GM21390 (cell line): ENCODE data around the gene NAPSA.
"Not testable (repeated sequence)": the region's sequence is repeated elsewhere in the genome, so short reads cannot be mapped to it uniquely, and the experiment has no call there.

Experiments used
- ATAC-seq: cut with Tn5 transposase; IDR thresholded peaks from one replicate; pipeline ENCODE4 v1.9.1; 2021; ENCODE audit not compliant: unreplicated experiment

Gene NAPSA

GRCh38 chr19:50361290-50362029 lies 4.0 kb downstream of the NAPSA start:
- no peak for ATAC-seq

- no peak for ATAC-seq
These were observed 6.1 kb downstream of the NAPSA start for GRCh38 chr19:50359328-50359818.

DNA sequence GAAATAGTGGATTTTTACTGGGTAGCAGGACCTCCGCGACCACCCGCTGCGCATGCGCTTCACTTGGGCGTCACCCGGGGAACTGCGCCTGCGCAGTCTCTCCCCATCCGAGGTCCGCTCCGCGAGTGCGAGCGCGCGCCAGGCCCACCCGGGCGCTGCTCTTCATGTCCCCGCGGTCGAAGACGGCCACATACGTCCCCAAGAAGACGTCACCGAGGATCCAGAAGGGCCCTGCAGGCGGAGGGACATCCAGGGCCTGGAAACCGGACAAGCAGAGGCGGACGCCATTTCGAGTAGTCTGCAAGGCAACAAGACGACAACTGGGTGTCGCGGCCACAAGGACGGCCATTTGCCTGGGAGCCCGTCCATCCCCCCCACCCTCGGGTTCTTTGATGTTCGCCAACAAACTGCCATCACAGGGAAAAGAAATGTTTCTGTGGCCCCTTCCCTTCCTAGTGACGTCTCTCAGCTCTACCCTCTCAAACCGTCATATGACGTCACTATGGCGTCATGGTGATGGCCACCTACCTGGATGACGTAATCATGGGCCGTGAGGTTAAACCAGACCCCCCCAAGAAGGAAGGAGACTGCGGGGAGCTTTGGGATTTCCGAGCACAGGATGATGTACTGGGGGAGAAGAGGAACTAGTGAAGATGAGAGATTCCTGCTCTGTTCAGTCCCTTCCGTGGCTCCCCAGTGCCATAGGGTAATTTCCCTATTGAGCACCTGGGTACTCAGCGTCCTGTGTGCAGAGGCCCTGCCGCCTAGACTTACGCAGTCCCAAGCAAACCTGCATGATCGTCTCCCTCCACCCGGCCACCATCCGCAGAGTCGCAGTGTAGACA lies 6.7 kb downstream of the NAPSA start:
- ATAC-seq, result no peak

DNA sequence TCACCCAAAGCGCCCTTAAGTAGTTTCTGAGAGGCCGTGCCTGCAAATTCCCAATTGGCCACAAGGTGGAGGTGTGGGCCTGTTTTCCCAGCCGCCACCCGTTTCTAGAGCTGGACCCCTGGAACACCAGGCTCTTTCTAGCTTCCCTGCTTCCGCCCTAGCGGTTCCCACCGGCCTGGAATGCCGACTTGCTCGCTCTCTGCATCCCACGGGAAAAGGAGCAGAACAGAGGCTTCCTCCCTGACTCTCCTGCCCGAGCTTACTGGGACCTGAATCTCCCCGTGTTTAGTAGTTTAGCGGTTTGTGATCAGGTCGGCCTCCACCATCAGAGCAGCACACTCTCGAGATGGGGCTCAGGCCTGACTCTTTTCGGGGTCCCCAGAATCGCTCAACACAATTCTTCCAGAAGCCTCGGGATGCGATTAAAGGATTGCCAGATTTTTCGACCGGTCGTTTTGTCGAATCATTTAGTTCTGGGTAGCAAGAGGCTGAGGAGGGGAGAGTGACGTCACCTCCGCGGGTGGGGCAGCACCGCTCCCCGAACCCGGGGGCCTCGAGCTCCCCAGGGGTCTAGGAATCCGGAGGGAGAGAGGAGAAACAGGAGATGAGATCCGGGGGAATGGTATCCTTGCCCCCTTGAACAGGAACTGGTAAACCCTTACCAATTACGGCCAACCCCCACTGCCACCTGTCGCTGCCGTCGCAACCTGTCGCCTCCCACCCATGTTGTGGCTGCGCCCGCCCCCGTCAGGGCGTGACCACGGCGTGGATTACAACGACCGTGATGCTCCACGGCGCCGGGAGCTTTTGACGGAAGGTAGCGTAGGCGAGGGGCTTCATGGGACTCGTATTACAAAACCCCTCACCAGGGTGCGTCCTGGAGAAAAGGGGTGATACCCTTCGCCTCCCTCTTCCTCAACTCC lies 8.0 kb downstream of the NAPSA start:
- ATAC-seq, result no peak

DNA sequence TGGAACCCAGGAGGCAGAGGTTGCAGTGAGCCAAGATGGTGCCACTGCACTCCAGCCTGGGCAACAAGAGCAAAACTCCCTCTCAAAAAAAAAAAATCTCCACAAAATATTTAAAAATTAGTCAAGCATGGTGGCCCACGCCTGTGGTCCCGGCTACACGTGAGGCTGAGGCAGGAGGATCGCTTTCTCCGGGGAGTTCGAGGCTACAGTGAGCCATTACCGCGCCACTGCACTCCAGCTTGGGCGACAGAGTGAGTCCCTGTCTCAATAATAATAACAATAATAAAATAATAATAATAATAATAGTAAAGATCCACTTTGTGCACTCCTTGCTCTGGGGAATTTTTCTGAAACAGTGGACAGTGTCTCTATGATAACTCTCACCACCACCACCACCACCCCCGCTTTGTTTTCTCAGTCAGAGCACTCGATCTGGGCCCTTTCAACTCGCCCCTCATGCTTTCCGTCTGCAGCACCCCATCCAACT lies 8.7 kb downstream of the NAPSA start:
- ATAC-seq, result no peak

GRCh38 chr19:50353487-50353880 lies 12.0 kb downstream of the NAPSA start:
- ATAC-seq, result not testable (repeated sequence)

- ATAC-seq, result no peak
These were observed 13.2 kb downstream of the NAPSA start for GRCh38 chr19:50352242-50352641.

DNA sequence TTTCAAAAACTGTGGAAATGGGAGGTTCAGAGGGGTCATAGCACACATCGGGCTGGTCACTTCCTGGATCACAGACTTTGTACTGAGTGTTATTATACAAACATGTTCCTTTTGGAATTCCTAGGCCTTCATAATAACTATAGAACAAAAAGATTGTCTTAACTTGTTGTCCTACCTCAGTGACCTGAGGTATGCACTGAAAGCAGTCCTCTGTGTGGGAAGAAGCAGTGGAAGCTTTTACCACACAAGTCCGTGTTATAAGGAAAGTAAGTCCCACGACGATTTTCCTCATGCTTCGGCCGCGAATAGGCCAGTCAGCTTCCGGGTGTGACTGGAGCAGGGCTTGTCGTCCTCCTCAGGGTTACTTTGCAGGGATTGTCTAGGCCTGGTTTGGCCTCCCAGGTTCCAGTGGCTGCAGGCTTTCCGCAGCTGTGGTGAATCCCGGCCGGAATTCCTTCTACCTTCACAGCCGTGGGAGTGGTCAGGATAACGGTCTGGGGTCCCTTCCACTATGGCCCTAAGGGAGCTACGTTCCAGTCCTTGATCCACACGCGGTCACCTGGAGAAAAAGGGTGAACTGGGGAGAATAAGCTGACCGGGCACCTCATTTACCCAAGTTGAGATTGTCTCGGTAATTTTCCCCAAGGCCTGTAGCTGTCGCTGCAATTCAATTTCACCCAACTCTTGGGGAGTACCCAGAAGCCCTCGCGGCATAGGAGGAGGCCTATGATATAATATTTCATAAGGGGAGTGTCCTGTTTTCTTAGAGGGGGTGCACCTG lies 16.0 kb downstream of the NAPSA start:
- ATAC-seq, result no peak

- ATAC-seq, result not testable (repeated sequence)
These were observed 18.3 kb downstream of the NAPSA start for GRCh38 chr19:50347089-50347581.

- no peak for ATAC-seq
These were observed 20.6 kb downstream of the NAPSA start for GRCh38 chr19:50344661-50345318.

DNA sequence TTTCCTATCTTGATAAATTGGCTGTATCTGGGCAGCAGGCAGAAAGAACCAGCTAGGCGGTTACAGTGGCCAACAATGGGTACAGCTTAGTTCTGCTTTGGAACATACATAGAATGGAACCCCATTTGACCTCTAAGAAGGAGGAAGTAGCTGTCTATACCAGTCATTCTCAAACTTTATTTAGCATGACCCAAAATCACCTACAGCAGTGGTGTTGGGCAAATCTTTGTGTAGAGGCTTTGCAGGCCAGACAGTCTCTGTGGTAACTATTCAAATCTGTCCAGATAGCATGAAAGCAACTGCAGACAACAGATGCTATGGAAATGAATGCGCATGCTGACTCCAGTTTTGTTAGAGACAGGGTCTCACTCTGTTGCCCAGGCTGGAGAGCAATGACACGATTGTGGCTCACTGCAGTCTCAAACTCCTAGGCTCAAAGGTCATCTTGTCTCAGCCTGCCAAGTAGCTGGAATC lies 24.3 kb downstream of the NAPSA start:
- peak; percentile 43 for ATAC-seq

DNA sequence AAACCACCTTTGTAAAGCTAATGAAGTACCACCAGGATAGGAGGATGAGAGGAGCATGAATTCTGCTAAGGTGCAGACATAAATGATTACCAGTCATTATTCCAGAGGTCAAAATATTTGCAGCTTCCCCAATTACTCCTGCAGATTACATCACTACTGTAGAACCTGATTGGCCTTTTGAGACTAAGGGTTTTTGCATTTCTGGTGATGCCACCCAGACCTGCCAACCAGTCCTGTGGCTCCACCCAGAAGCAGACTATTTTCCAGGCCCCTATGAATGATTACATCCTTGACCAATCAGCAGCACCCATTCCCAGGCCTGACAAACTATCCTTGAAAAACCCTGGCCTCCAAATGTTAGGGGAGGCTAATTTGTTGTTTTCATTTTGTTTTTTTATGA lies 25.1 kb downstream of the NAPSA start:
- no peak for ATAC-seq

GRCh38 chr19:50337031-50337430 lies 28.4 kb downstream of the NAPSA start:
- not testable (repeated sequence) for ATAC-seq

- no peak for ATAC-seq
These were observed 30.6 kb downstream of the NAPSA start for GRCh38 chr19:50334741-50335421.

DNA sequence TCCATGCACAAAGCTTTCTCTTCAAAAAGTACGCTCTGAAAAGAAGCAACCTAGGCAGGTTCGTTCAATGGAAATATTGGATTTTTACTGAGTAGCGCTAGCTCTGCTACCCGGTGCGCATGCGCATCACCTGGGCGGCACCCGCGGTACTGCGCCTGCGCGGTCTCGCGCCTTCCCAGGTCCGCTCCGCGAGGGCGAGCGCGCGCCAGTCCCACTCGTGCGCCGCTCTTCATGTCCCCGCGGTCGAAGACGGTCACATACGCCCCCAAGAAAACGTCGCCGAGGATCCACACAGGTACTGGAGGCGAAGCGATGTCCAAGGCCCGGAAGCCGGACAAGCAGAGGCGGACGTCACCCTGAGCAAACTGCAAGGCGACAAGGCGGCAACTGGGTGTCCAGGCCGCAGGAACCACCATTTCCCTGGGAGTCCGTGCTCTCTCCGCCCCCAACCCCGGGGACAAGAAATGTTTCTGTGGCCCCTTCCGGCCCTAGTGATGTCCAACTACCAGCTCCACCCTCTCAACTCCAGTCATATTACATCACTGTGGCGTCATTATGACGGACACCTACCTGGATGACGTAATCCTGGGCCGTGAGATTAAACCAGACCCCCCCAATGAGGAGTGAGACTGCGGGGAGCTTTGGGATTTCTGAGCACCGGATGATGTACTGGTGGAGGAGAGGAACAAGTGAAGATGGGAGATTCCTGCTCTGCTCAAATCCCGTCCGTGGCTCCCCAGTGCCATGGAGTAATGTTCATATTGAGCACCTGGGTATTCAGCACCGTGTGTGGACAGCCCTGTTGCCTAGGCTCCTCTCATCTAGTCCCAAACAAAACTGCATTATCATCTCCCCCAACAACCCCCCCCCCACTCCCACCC lies 31.5 kb downstream of the NAPSA start:
- no peak for ATAC-seq

- peak; percentile 44 for ATAC-seq
These were observed 32.2 kb downstream of the NAPSA start for GRCh38 chr19:50333235-50333736.

DNA sequence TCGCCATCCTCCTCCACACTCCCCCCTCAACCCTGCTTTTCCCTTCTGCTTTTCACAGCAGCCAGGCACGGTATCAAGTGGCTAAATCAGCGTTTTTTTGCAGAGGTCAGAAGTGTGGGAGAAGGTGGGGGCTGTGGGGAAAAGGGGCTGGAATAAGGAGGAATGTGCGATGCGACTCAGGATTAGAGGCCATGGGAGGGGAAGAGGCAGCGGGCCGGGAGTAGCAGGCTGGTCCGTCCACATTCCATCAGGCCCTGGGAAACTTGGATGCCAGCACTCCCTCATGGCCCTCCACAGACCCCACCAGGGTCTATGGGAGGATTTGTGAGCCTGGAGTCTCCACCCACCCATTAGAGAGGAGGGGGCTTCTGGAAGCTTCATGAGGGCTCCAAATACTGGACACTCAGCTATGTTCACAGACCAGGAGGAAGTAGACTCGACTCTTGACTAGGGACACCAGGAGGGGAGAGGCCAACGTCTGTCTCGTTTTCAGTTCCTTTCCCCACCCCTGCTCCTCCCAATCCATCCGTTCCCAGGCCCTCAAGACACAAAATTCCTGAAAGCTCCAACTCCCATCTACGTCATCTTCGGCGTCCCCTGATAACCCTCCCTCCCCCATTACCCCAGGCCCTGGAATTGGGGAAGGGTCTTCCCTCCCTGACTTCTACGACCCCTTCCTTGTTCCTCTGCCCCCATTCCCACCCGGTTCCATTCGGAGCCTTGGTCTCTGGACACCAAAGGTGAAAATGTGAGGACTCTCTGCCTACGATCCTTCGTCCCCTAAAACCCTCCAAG lies 33.0 kb downstream of the NAPSA start:
- ATAC-seq, result no peak
